ENCODE results near the gene CDC25B. TPM values are rescaled to one million over a fixed set of nuclear protein-coding genes. Genes with fewer than 3 reads are reported as not detected.
"Not testable (repeated sequence)": the region's sequence is repeated elsewhere in the genome, so short reads cannot be mapped to it uniquely, and the experiment has no call there.

The CDC25B gene
- total RNA-seq, 1 donor, result 23.5 TPM

DNA sequence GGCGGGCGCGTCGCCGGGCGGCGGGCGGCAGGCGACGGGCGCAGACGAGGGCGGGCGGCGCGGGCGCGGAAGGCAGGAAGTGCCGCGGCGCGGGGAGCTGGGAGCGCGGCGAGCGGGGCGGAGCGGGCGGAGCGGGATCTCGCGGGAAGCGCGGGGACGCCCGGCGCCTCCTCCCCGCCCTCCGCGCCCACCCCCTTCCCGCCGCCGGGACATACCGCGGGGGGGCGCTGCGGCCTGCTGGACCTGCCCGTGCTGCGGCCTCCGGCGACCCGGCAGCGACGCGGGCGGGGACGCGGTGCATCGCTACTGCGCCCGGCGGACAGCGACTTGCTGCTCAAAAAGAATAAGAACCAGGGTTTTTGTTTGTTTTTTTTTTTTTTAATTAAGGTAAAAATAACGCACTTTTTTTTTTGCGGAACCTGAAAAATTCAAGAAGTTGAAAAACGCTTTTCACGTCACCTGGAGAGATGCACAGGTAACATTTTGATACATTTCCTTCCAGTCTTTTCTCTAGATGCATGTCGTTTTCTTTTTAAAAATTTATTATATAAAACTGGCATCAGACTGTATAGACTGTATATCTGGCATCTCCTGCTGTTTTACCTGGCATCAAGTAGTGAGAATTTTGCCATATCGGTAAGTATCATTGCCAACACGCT is 9.3 kb upstream of the CDC25B start, which contains the start of gene CENPB:
Gene CENPB (minus strand): TSS at position 76 of the 659 bp plus-strand sequence. CDS start 257 bp downstream, outside the sequence.
- Histone ChIP-seq H3K27ac (ENCODE audit: low read depth, low read length) (peak within 1 kb of the TSS; percentile 56), H3K36me3 (ENCODE audit: insufficient read depth, low read length) (peaks cover 5% of the 10 kb centered on the region), H2AFZ (ENCODE audit: low read length) (peak within 1 kb of the TSS; percentile 48)

DNA sequence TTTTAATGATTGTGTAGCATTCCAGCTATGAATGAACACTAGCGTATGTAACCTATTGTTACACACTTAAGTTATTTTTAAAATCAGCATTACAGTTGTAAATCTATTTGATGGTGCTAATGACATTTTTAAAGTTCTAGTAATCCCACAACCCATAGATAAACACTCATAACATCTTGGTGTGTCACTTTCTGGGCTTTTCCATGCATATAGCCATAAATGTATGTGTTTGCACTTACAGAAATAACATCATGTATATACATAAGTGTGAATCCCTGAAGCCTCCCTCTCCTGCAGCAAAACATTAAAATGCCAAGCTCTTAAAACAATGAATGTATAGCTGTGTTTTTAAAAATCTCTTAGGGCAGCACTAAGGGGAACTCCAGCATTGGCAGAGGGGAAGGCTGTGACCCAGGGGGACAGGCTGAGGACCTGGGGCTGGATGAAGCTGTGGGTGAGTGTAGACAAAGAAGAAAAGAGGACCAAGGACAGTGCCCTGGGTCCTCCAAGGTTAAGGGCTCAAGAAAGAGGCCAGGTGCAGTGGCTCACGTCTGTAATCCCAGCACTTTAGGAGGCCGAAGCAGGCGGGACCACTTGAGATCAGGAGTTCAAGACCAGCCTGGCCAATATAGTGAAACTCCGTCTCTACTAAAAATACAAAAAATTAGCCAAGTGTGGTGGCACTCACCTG is 8.6 kb upstream of the CDC25B start:
- Histone ChIP-seq H3K27ac (ENCODE audit: low read depth, low read length) (no peak overlapping the region), H3K36me3 (ENCODE audit: insufficient read depth, low read length) (peaks cover 5% of the 10 kb centered on the region), H3K9me3 (ENCODE audit: low read depth, low read length) (no peaks in the 10 kb centered on the region), H4K20me1 (ENCODE audit: insufficient read depth, low read length) (peaks cover 34% of the 10 kb centered on the region), H3K79me2 (ENCODE audit: insufficient read depth, low read length) (peaks cover 35% of the 10 kb centered on the region), H3K4me3 (ENCODE audit: insufficient read depth, low read length) (peak overlapping the region; percentile 47), H3K4me1 (ENCODE audit: insufficient read depth, low read length) (peaks cover 21% of the 10 kb centered on the region), H3K27me3 (ENCODE audit: insufficient read depth, low read length) (no peaks in the 10 kb centered on the region), H2AFZ (ENCODE audit: low read length) (peak overlapping the region; percentile 4), H3K4me2 (ENCODE audit: insufficient read depth, low read length) (peak overlapping the region; percentile 70)
- TF ChIP-seq, protein P1, sequence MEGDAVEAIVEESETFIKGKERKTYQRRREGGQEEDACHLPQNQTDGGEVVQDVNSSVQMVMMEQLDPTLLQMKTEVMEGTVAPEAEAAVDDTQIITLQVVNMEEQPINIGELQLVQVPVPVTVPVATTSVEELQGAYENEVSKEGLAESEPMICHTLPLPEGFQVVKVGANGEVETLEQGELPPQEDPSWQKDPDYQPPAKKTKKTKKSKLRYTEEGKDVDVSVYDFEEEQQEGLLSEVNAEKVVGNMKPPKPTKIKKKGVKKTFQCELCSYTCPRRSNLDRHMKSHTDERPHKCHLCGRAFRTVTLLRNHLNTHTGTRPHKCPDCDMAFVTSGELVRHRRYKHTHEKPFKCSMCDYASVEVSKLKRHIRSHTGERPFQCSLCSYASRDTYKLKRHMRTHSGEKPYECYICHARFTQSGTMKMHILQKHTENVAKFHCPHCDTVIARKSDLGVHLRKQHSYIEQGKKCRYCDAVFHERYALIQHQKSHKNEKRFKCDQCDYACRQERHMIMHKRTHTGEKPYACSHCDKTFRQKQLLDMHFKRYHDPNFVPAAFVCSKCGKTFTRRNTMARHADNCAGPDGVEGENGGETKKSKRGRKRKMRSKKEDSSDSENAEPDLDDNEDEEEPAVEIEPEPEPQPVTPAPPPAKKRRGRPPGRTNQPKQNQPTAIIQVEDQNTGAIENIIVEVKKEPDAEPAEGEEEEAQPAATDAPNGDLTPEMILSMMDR (IDR thresholded peaks at IDR 0.05; ENCODE audit: extremely low read depth, low read depth, low read length), result no peak
- DNase-seq (ENCODE audit: insufficient read length, low spot score, missing footprints), result no peak

More for the DNA sequence above, 9.3 kb upstream of the CDC25B start, which contains the start of gene CENPB:
- H4K20me1 ChIP-seq (ENCODE audit: insufficient read depth, low read length), result peaks cover 36% of the 10 kb centered on the region
- H3K4me1 ChIP-seq (ENCODE audit: insufficient read depth, low read length), result peaks cover 21% of the 10 kb centered on the region
- no peaks in the 10 kb centered on the region for H3K9me3 ChIP-seq (ENCODE audit: low read depth, low read length)
- peak; percentile 100 for DNase-seq (ENCODE audit: insufficient read length, low spot score, missing footprints)
- peaks cover 35% of the 10 kb centered on the region for H3K79me2 ChIP-seq (ENCODE audit: insufficient read depth, low read length)
- TF ChIP-seq, protein P1 (IDR thresholded peaks at IDR 0.05; ENCODE audit: extremely low read depth, low read depth, low read length), result peak; percentile 49
- no peaks in the 10 kb centered on the region for H3K27me3 ChIP-seq (ENCODE audit: insufficient read depth, low read length)
- H3K4me2 ChIP-seq (ENCODE audit: insufficient read depth, low read length), result peak within 1 kb of the TSS; percentile 87
- peak within 1 kb of the TSS; percentile 79 for H3K4me3 ChIP-seq (ENCODE audit: insufficient read depth, low read length)

DNA sequence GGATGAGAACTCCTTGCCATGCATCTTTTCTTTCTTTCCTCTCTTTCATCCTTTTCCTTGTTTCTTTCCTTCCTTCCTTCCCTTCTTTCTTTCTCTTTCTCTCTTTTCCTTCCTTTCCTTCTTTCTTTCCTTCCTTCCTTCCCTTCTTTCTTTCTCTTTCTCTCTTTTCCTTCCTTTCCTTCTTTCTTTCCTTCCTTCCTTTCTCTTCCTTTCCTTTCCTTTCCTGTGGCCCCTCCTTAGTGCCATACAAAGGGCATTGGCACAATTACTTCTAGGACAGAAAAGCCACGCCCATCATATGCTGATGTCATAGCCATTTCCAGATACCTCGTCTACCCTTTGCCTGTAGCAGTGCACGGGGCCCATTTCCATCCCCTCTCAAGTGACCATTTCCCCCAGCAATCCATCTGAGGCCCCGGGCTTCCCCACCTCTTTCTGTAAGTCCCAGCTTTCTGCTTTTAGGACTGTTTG is 7.4 kb upstream of the CDC25B start:
- Histone ChIP-seq H3K27me3 (ENCODE audit: insufficient read depth, low read length) (no peaks in the 10 kb centered on the region), H3K27ac (ENCODE audit: low read depth, low read length) (no peak overlapping the region), H3K4me2 (ENCODE audit: insufficient read depth, low read length) (no peak overlapping the region), H3K4me1 (ENCODE audit: insufficient read depth, low read length) (peaks cover 21% of the 10 kb centered on the region), H3K4me3 (ENCODE audit: insufficient read depth, low read length) (no peak overlapping the region), H4K20me1 (ENCODE audit: insufficient read depth, low read length) (peaks cover 23% of the 10 kb centered on the region), H3K36me3 (ENCODE audit: insufficient read depth, low read length) (peaks cover 5% of the 10 kb centered on the region), H2AFZ (ENCODE audit: low read length) (no peak overlapping the region), H3K79me2 (ENCODE audit: insufficient read depth, low read length) (peaks cover 25% of the 10 kb centered on the region), H3K9me3 (ENCODE audit: low read depth, low read length) (no peaks in the 10 kb centered on the region)
- DNase-seq (ENCODE audit: insufficient read length, low spot score, missing footprints), result no peak
- TF ChIP-seq, protein P1 (IDR thresholded peaks at IDR 0.05; ENCODE audit: extremely low read depth, low read depth, low read length), result no peak

DNA sequence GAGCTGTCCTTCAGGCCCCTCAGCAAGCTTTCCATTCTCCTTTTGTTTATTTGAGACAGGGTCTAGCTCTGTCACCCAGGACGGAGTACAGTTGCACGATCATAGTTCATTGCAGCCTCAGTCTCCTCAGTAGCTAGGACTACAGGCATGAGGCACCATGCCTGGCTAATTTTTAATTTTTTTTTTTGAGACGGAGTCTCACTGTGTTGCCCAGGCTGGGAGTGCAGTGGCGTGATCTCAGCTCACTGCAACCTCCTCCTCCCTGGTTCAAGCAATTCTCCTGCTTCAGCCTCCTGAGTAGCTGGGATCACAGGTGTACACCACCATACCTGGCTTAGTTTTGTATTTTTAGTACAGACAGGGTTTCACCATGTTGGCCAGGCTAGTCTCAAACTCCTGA is 6.9 kb upstream of the CDC25B start:
- H2AFZ ChIP-seq (ENCODE audit: low read length), result not testable (repeated sequence)
- H3K4me1 ChIP-seq (ENCODE audit: insufficient read depth, low read length), result peaks cover 21% of the 10 kb centered on the region

DNA sequence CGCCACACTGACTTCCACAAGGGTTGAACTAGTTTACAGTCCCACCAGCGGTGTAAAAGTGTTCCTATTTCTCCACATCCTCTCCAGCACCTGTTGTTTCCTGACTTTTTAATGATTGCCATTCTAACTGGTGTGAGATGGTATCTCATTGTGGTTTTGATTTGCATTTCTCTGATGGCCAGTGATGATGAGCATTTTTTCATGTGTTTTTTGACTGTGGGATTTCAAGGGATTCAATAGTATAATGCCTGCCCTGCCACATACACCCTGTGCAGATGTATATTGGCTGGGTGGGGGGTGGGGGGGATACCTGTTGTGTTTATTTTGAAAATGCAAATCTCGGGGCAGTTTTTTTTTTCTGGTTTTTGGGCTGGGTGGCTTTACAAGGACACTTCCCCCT is 1.9 kb upstream of the CDC25B start:
- H3K27ac ChIP-seq (ENCODE audit: low read depth, low read length); H2AFZ ChIP-seq (ENCODE audit: low read length); DNase-seq (ENCODE audit: insufficient read length, low spot score, missing footprints); H3K9me3 ChIP-seq (ENCODE audit: low read depth, low read length); H3K27me3 ChIP-seq (ENCODE audit: insufficient read depth, low read length); H3K4me3 ChIP-seq (ENCODE audit: insufficient read depth, low read length); H3K4me2 ChIP-seq (ENCODE audit: insufficient read depth, low read length): not testable (repeated sequence)
- Histone ChIP-seq H3K79me2 (ENCODE audit: insufficient read depth, low read length) (peaks cover 31% of the 10 kb centered on the region), H4K20me1 (ENCODE audit: insufficient read depth, low read length) (peaks cover 10% of the 10 kb centered on the region), H3K36me3 (ENCODE audit: insufficient read depth, low read length) (peaks cover 15% of the 10 kb centered on the region), H3K4me1 (ENCODE audit: insufficient read depth, low read length) (peaks cover 27% of the 10 kb centered on the region)

More for the DNA sequence above, 6.9 kb upstream of the CDC25B start:
- not testable (repeated sequence) for H3K4me2 ChIP-seq (ENCODE audit: insufficient read depth, low read length); H3K4me3 ChIP-seq (ENCODE audit: insufficient read depth, low read length); H3K27ac ChIP-seq (ENCODE audit: low read depth, low read length); H3K9me3 ChIP-seq (ENCODE audit: low read depth, low read length); H3K27me3 ChIP-seq (ENCODE audit: insufficient read depth, low read length); H3K36me3 ChIP-seq (ENCODE audit: insufficient read depth, low read length); DNase-seq (ENCODE audit: insufficient read length, low spot score, missing footprints)
- peaks cover 20% of the 10 kb centered on the region for H3K79me2 ChIP-seq (ENCODE audit: insufficient read depth, low read length)
- H4K20me1 ChIP-seq (ENCODE audit: insufficient read depth, low read length), result peaks cover 19% of the 10 kb centered on the region

Data from osteoblast (primary cell).